MCF 10A (cell line): ENCODE results near the gene ASAP3. TPM values are rescaled to one million over a fixed set of nuclear protein-coding genes. Genes with fewer than 3 reads are reported as not detected.

Experiments used
- BruUV-seq: library from RNA; stranded (reverse); fragments of 400-500 nt; replicated peaks from 2 replicates; lab custom pipeline; 2021; lab: Mats Ljungman, UMichigan
- CTCF ChIA-PET: fragments of 300-600 bp; sonication (Branson Sonifier 250); formaldehyde crosslinking; extraction: SDS; loops from one replicate; lab custom pipeline; 2021; ENCODE audit warnings: antibody characterized with exemption, inconsistent platforms; lab: Yijun Ruan, JAX
- POLR2A ChIA-PET: fragments of 300-600, 350-650 bp; sonication (Branson Sonifier 250); formaldehyde crosslinking; extraction: SDS; loops from one replicate; lab custom pipeline; 2020; ENCODE audit warnings: antibody characterized with exemption, inconsistent platforms; lab: Yijun Ruan, JAX
- DNase-seq: peaks from one replicate; pipeline ENCODE4 v3.0.0-alpha.2; 2018; ENCODE audit not compliant: unreplicated experiment
- H3K27ac Mint-ChIP-seq: one replicate; pipeline ENCODE4 v1.8.0; 2022; ENCODE audit warnings: mild to moderate bottlenecking, low read depth, mixed read lengths; ENCODE audit not compliant: unreplicated experiment
- H3K27me3 Mint-ChIP-seq: one replicate; pipeline ENCODE4 v1.8.0; 2022; ENCODE audit warnings: mixed read lengths; ENCODE audit not compliant: insufficient read depth, unreplicated experiment
- H3K36me3 Mint-ChIP-seq: one replicate; pipeline ENCODE4 v1.8.0; 2022; ENCODE audit warnings: mild to moderate bottlenecking, moderate library complexity, mixed read lengths; ENCODE audit not compliant: insufficient read depth, unreplicated experiment
- H3K4me1 Mint-ChIP-seq: one replicate; pipeline ENCODE4 v1.8.0; 2022; ENCODE audit warnings: mixed read lengths; ENCODE audit not compliant: insufficient read depth, unreplicated experiment
- H3K4me3 Mint-ChIP-seq: one replicate; pipeline ENCODE4 v1.8.0; 2022; ENCODE audit warnings: mild to moderate bottlenecking, moderate library complexity, mixed read lengths; ENCODE audit not compliant: unreplicated experiment
- H3K9me3 Mint-ChIP-seq: one replicate; pipeline ENCODE4 v1.8.0; 2022; ENCODE audit warnings: mixed read lengths; ENCODE audit not compliant: unreplicated experiment
- intact Hi-C: fragments of 100-400 bp; cut with micrococcal nuclease; formaldehyde crosslinking; loops from 2 replicates; pipeline ENCODE4 v1.14.1; 2022
- total RNA-seq: library from RNA; stranded (reverse); gene quantifications from 2 replicates; pipeline ENCODE4 v1.2.3, GENCODE V29; 2022
- TF ChIP-seq, protein P1 (sequence below): fragments of 200-600 bp; IDR thresholded peaks from one replicate; pipeline ENCODE4 v1.8.0; 2022; ENCODE audit warnings: antibody characterized with exemption, mild to moderate bottlenecking; ENCODE audit not compliant: unreplicated experiment

ASAP3 gene
- total RNA-seq, 1 experiment from 2014 or later = 11.1 TPM

DNA sequence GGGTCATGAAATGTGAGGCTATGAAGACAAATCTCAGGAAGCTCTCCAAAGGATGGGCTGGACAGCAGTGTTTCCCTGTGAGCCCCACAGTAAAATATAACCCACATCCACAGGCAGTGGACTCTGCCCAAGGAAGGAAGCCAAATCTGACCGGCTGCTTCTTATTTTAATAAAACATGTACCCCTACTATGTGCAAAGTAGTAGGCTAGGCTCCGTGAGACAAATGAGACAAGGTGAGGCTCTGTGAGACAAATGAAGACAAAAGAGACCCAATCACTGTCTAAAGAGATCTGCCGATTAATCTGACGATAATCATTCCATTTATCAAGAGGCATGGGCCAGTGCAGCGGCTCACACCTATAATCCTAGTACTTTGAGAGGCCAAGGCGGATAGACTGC is 2.1 kb downstream of the ASAP3 start:
- H3K9me3 Mint-ChIP-seq = no peaks in the 10 kb centered on the region
- POLR2A ChIA-PET = interaction anchor here (1.3 kb wide), 2 partner anchors 32 to 114 kb away, joined by 4 read pairs; no protein-coding TSS in a partner anchor
- TF ChIP-seq, protein P1, sequence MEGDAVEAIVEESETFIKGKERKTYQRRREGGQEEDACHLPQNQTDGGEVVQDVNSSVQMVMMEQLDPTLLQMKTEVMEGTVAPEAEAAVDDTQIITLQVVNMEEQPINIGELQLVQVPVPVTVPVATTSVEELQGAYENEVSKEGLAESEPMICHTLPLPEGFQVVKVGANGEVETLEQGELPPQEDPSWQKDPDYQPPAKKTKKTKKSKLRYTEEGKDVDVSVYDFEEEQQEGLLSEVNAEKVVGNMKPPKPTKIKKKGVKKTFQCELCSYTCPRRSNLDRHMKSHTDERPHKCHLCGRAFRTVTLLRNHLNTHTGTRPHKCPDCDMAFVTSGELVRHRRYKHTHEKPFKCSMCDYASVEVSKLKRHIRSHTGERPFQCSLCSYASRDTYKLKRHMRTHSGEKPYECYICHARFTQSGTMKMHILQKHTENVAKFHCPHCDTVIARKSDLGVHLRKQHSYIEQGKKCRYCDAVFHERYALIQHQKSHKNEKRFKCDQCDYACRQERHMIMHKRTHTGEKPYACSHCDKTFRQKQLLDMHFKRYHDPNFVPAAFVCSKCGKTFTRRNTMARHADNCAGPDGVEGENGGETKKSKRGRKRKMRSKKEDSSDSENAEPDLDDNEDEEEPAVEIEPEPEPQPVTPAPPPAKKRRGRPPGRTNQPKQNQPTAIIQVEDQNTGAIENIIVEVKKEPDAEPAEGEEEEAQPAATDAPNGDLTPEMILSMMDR = no peak
- no peak overlapping the region for H3K4me3 Mint-ChIP-seq
- BruUV-seq = no TSS peak
- no peaks in the 10 kb centered on the region for H3K36me3 Mint-ChIP-seq
- no peak for DNase-seq
- CTCF ChIA-PET = interaction anchor here (0.6 to 5.7 kb wide), 2 partner anchors 15 to 142 kb away, joined by 3 to 46 read pairs; no protein-coding TSS in a partner anchor
- H3K4me1 Mint-ChIP-seq = peaks cover 31% of the 10 kb centered on the region
- intact Hi-C loops = no loop called here
- no peaks in the 10 kb centered on the region for H3K27me3 Mint-ChIP-seq
- no peak overlapping the region for H3K27ac Mint-ChIP-seq

DNA sequence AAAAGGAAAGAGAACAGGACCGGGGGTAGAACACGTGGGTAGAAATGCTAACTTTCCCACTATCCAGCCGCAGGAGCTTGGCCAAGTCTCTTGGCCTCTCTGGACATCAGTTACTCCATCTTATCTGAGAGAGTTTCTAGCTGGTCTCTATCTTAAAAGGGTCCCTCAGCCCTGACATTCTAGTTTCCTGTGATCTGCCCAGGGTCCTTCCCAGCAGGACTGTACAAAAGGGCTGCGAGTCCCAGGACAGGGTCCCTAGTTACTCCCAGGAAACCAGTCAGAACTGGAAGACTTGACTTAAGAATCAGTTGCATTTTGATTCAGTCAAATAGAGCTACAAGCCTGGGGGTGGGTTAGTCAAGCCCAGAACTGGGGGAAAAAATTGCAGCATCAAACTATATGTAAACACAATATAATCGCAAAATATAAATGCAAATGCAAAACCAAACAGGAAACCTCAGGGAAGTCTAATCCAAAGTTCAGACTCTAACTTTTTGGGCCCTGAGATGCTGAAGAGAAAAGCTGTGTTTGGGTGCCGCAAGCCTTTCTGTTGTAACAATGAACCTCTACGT is 2.9 kb downstream of the ASAP3 start:
- Mint-ChIP-seq H3K36me3 (no peaks in the 10 kb centered on the region), H3K27ac (no peak overlapping the region), H3K9me3 (no peaks in the 10 kb centered on the region), H3K4me1 (peaks cover 37% of the 10 kb centered on the region), H3K27me3 (no peaks in the 10 kb centered on the region), H3K4me3 (no peak overlapping the region)
- DNase-seq = no peak
- CTCF ChIA-PET = interaction anchor here (0.6 to 1.0 kb wide), 3 partner anchors 59 to 141 kb away, joined by 3 to 4 read pairs (median 4); no protein-coding TSS in a partner anchor
- POLR2A ChIA-PET = interaction anchor here (1.3 kb wide), 2 partner anchors 31 to 114 kb away, joined by 4 read pairs; no protein-coding TSS in a partner anchor
- intact Hi-C loops = no loop called here
- BruUV-seq = no TSS peak
- TF ChIP-seq, protein P1 = no peak

DNA sequence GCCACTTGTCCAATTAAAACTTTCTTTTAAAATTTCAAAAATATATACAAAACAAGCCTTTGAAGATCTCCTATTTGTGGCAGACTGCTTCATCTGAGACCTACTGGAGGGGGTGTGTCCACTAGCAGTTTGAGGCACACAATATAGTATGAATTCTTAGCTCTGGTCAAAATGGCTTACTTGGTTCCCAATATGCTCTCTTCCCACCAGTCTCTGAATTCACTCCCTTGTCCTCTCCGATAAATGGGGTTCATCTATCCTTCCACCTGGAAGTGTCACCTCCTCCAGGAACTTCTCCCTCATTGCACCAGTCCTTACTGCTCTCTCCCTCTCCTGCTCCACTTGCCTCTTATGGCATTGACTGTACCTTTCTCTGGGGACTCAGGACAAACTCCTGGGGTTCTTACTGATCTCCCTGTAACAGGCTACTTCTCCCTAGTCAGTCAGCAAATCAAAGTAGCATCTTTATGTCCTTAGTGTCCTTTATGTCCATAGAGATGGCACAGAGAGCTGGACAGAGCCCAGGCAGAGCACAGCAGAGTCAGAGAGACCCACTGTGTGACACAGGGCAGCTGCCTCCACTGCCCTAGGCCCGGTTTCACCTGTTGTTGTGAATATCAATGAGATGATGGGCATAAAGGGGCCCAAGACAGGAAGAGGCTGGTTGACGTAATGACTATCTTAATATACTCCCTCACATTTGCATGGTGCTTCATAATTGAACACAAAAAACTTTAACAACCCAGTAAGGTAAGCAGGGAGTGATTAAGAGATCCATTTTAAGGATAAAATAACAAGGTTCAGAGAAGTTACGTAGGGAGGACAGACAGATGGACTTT is 3.6 kb downstream of the ASAP3 start:
- Mint-ChIP-seq H3K9me3 (no peaks in the 10 kb centered on the region), H3K36me3 (no peaks in the 10 kb centered on the region), H3K27me3 (no peaks in the 10 kb centered on the region), H3K4me3 (no peak overlapping the region), H3K4me1 (peaks cover 40% of the 10 kb centered on the region), H3K27ac (no peak overlapping the region)
- DNase-seq = no peak
- TF ChIP-seq, protein P1 = no peak
- POLR2A ChIA-PET = interaction anchor here (1.0 to 1.3 kb wide), 2 partner anchors 30 to 140 kb away, joined by 3 to 4 read pairs; no protein-coding TSS in a partner anchor
- BruUV-seq = TSS peak; percentile 8
- intact Hi-C loops = no loop called here
- CTCF ChIA-PET = interaction anchor here (0.8 to 1.0 kb wide), 2 partner anchors 60 to 108 kb away, joined by 4 read pairs; no protein-coding TSS in a partner anchor

DNA sequence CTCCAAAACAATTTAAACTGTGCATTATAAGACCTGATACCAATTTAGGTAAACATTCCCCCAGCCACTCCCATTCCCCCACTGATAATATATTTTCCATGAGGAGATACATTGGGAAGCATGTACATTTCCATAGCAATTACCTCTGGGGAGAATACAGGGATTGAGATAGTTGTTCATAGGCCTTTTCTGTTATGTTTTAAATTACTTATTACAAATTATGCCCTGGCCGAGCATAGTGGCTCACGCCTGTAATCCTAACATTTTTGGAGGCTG is 4.4 kb downstream of the ASAP3 start:
- no peak overlapping the region for H3K4me3 Mint-ChIP-seq
- intact Hi-C loops = loop anchor here (5.0 kb wide), 2 partner anchors 77 to 137 kb away; partner anchors contain the start of gene HNRNPR
- H3K27ac Mint-ChIP-seq = peak overlapping the region; percentile 93
- CTCF ChIA-PET = interaction anchor here (1.1 kb wide), 1 partner anchor 17 kb away, joined by 3 read pairs; no protein-coding TSS in a partner anchor
- no peaks in the 10 kb centered on the region for H3K27me3 Mint-ChIP-seq
- TF ChIP-seq, protein P1 = no peak
- peaks cover 46% of the 10 kb centered on the region for H3K4me1 Mint-ChIP-seq
- no peaks in the 10 kb centered on the region for H3K9me3 Mint-ChIP-seq
- no TSS peak for BruUV-seq
- POLR2A ChIA-PET = interaction anchor here (1.0 to 1.2 kb wide), 4 partner anchors 17 to 139 kb away, joined by 3 to 4 read pairs (median 4); partner anchors contain the start of gene HNRNPR
- H3K36me3 Mint-ChIP-seq = no peaks in the 10 kb centered on the region
- DNase-seq = no peak
